Measurements from ENCODE around the gene DIPK1B. TPM values are rescaled to one million over a fixed set of nuclear protein-coding genes. Genes with fewer than 3 reads are reported as not detected.

DIPK1B gene
- total RNA-seq, 1 experiment from 2014 or later: 45.4 TPM

DNA sequence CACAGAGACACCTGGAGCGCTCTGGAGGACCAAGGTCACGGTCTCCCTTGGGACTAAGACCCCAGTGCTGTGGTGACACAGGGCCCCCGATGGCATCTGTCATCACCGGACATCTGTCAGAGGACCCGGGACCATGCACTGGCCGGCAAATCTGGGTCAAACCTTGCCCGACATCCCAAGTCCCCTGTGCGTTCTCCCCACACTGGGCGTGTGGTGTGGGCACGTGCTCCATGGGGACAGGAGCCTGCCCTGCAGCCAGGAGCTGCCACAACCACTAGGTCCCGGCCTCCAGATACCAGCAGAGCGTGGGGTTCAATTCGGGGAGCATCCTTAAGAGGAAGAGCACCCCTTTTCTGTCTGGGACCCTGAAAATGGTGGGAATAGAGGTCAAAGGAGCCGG is 28.6 kb upstream of the DIPK1B start (continued):
- TF ChIP-seq, protein P1, sequence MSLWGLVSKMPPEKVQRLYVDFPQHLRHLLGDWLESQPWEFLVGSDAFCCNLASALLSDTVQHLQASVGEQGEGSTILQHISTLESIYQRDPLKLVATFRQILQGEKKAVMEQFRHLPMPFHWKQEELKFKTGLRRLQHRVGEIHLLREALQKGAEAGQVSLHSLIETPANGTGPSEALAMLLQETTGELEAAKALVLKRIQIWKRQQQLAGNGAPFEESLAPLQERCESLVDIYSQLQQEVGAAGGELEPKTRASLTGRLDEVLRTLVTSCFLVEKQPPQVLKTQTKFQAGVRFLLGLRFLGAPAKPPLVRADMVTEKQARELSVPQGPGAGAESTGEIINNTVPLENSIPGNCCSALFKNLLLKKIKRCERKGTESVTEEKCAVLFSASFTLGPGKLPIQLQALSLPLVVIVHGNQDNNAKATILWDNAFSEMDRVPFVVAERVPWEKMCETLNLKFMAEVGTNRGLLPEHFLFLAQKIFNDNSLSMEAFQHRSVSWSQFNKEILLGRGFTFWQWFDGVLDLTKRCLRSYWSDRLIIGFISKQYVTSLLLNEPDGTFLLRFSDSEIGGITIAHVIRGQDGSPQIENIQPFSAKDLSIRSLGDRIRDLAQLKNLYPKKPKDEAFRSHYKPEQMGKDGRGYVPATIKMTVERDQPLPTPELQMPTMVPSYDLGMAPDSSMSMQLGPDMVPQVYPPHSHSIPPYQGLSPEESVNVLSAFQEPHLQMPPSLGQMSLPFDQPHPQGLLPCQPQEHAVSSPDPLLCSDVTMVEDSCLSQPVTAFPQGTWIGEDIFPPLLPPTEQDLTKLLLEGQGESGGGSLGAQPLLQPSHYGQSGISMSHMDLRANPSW (CRISPR knock-in tag; conservative IDR thresholded peaks at IDR 0.05; ENCODE audit: low read depth): no peak
- TF ChIP-seq, protein P2, sequence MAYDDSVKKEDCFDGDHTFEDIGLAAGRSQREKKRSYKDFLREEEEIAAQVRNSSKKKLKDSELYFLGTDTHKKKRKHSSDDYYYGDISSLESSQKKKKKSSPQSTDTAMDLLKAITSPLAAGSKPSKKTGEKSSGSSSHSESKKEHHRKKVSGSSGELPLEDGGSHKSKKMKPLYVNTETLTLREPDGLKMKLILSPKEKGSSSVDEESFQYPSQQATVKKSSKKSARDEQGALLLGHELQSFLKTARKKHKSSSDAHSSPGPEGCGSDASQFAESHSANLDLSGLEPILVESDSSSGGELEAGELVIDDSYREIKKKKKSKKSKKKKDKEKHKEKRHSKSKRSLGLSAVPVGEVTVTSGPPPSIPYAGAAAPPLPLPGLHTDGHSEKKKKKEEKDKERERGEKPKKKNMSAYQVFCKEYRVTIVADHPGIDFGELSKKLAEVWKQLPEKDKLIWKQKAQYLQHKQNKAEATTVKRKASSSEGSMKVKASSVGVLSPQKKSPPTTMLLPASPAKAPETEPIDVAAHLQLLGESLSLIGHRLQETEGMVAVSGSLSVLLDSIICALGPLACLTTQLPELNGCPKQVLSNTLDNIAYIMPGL (CRISPR knock-in tag; IDR thresholded peaks at IDR 0.05): no peak
- TF ChIP-seq SMAD3 (CRISPR knock-in tag; IDR thresholded peaks at IDR 0.05; ENCODE audit: borderline replicate concordance) (no peak), RORB (CRISPR knock-in tag; IDR thresholded peaks at IDR 0.05) (no peak), ZNF671 (CRISPR knock-in tag; IDR thresholded peaks at IDR 0.05) (no peak)
- TF ChIP-seq, protein P3, sequence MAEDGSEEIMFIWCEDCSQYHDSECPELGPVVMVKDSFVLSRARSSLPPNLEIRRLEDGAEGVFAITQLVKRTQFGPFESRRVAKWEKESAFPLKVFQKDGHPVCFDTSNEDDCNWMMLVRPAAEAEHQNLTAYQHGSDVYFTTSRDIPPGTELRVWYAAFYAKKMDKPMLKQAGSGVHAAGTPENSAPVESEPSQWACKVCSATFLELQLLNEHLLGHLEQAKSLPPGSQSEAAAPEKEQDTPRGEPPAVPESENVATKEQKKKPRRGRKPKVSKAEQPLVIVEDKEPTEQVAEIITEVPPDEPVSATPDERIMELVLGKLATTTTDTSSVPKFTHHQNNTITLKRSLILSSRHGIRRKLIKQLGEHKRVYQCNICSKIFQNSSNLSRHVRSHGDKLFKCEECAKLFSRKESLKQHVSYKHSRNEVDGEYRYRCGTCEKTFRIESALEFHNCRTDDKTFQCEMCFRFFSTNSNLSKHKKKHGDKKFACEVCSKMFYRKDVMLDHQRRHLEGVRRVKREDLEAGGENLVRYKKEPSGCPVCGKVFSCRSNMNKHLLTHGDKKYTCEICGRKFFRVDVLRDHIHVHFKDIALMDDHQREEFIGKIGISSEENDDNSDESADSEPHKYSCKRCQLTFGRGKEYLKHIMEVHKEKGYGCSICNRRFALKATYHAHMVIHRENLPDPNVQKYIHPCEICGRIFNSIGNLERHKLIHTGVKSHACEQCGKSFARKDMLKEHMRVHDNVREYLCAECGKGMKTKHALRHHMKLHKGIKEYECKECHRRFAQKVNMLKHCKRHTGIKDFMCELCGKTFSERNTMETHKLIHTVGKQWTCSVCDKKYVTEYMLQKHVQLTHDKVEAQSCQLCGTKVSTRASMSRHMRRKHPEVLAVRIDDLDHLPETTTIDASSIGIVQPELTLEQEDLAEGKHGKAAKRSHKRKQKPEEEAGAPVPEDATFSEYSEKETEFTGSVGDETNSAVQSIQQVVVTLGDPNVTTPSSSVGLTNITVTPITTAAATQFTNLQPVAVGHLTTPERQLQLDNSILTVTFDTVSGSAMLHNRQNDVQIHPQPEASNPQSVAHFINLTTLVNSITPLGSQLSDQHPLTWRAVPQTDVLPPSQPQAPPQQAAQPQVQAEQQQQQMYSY (CRISPR knock-in tag; IDR thresholded peaks at IDR 0.05): no peak

DNA sequence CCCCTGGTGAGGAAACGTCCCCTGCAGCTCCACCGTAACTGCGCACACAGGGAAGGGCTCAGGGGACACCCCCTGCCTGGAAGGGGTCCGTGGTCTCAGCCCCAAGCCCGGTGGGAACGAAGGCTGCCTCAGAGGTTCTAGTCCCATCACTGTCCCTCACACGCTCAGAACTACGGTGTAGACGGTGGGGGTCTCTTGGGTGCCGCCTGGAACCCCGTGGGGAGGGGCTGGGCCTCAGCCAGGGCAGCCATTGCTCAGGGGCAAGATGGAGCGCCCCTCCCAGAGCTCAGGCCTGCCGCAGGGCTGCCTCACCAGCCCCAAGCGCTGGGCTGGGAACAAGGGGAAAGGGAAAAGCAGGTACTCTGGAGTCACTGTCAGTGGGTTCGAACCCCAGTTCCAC is 28.0 kb upstream of the DIPK1B start:
- ChIA-PET POLR2A (no interaction called here), CTCF (interaction anchor here (1.6 to 9.6 kb wide), 3 partner anchors 9 to 19 kb away, joined by 3 to 103 read pairs (median 7); no protein-coding TSS in a partner anchor)
- no peak for DNase-seq (ENCODE audit: low spot score)
- TF ChIP-seq RELA (CRISPR knock-in tag; IDR thresholded peaks at IDR 0.05; ENCODE audit: borderline replicate concordance) (no peak), ZNF263 (CRISPR knock-in tag; IDR thresholded peaks at IDR 0.05; ENCODE audit: low read depth) (no peak), NFE2L1 (CRISPR knock-in tag; IDR thresholded peaks at IDR 0.05) (no peak), TP53 (CRISPR knock-in tag; IDR thresholded peaks at IDR 0.05) (no peak), JAZF1 (CRISPR knock-in tag; IDR thresholded peaks at IDR 0.05) (no peak), TEAD1 (CRISPR knock-in tag; IDR thresholded peaks at IDR 0.05) (no peak), GRHL2 (CRISPR knock-in tag; IDR thresholded peaks at IDR 0.05; ENCODE audit: insufficient replicate concordance, severe bottlenecking) (no peak), NR1H2 (CRISPR knock-in tag; IDR thresholded peaks at IDR 0.05) (no peak), ZNF219 (CRISPR knock-in tag; IDR thresholded peaks at IDR 0.05; ENCODE audit: borderline replicate concordance) (no peak)
- TF ChIP-seq, protein P4, sequence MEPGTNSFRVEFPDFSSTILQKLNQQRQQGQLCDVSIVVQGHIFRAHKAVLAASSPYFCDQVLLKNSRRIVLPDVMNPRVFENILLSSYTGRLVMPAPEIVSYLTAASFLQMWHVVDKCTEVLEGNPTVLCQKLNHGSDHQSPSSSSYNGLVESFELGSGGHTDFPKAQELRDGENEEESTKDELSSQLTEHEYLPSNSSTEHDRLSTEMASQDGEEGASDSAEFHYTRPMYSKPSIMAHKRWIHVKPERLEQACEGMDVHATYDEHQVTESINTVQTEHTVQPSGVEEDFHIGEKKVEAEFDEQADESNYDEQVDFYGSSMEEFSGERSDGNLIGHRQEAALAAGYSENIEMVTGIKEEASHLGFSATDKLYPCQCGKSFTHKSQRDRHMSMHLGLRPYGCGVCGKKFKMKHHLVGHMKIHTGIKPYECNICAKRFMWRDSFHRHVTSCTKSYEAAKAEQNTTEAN (CRISPR knock-in tag; IDR thresholded peaks at IDR 0.05): no peak
- TF ChIP-seq, protein P5, sequence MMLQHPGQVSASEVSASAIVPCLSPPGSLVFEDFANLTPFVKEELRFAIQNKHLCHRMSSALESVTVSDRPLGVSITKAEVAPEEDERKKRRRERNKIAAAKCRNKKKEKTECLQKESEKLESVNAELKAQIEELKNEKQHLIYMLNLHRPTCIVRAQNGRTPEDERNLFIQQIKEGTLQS (CRISPR knock-in tag; conservative IDR thresholded peaks at IDR 0.05): no peak
- TF ChIP-seq, protein P6, sequence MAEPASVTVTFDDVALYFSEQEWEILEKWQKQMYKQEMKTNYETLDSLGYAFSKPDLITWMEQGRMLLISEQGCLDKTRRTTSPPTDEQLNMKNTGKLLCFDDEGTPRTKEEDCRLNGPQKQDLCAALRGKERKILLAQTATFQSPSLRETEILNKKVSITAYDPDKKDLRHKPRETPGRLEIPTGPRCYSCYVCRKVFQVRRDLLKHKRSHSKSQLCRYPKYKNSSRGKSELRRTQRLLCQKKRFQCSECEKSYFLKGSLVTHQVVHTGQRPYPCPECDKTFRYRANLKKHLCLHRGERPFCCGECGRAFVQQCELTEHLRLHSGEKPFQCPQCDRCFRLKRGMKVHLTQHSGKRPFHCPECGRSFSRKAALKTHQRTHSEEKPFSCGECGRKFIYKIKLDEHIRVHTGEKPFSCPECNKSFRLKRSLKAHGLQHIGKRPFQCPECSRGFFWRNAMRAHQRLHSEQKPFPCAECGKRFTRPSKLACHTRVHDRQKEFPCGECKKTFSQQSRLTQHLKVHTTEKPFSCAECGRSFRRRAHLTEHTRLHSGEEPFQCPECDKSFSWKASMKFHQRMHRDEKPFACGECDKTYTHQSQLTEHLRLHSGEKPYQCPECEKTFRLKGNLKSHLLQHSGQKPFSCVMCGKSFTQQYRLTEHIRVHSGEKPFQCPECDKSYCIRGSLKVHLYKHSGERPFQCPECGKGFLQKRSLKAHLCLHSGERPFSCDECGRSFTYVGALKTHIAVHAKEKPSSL (CRISPR knock-in tag; conservative IDR thresholded peaks at IDR 0.05): no peak
- TF ChIP-seq, protein P7, sequence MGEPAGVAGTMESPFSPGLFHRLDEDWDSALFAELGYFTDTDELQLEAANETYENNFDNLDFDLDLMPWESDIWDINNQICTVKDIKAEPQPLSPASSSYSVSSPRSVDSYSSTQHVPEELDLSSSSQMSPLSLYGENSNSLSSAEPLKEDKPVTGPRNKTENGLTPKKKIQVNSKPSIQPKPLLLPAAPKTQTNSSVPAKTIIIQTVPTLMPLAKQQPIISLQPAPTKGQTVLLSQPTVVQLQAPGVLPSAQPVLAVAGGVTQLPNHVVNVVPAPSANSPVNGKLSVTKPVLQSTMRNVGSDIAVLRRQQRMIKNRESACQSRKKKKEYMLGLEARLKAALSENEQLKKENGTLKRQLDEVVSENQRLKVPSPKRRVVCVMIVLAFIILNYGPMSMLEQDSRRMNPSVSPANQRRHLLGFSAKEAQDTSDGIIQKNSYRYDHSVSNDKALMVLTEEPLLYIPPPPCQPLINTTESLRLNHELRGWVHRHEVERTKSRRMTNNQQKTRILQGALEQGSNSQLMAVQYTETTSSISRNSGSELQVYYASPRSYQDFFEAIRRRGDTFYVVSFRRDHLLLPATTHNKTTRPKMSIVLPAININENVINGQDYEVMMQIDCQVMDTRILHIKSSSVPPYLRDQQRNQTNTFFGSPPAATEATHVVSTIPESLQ (CRISPR knock-in tag; IDR thresholded peaks at IDR 0.05): no peak
- TF ChIP-seq, protein P8, sequence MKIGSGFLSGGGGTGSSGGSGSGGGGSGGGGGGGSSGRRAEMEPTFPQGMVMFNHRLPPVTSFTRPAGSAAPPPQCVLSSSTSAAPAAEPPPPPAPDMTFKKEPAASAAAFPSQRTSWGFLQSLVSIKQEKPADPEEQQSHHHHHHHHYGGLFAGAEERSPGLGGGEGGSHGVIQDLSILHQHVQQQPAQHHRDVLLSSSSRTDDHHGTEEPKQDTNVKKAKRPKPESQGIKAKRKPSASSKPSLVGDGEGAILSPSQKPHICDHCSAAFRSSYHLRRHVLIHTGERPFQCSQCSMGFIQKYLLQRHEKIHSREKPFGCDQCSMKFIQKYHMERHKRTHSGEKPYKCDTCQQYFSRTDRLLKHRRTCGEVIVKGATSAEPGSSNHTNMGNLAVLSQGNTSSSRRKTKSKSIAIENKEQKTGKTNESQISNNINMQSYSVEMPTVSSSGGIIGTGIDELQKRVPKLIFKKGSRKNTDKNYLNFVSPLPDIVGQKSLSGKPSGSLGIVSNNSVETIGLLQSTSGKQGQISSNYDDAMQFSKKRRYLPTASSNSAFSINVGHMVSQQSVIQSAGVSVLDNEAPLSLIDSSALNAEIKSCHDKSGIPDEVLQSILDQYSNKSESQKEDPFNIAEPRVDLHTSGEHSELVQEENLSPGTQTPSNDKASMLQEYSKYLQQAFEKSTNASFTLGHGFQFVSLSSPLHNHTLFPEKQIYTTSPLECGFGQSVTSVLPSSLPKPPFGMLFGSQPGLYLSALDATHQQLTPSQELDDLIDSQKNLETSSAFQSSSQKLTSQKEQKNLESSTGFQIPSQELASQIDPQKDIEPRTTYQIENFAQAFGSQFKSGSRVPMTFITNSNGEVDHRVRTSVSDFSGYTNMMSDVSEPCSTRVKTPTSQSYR (CRISPR knock-in tag; IDR thresholded peaks at IDR 0.05): no peak

More for the DNA sequence above, 28.0 kb upstream of the DIPK1B start:
- no peaks in the 10 kb centered on the region for H3K36me3 Mint-ChIP-seq
- no peak overlapping the region for H3K4me3 Mint-ChIP-seq
- H3K27ac Mint-ChIP-seq: no peak overlapping the region
- H3K27me3 Mint-ChIP-seq (ENCODE audit: low read depth): no peaks in the 10 kb centered on the region; the same call in 1 of the 2 replicates
- peaks cover 11% of the 10 kb centered on the region for H3K4me1 Mint-ChIP-seq
- no peak for ATAC-seq
- H3K9me3 Mint-ChIP-seq: no peaks in the 10 kb centered on the region
